ENCODE measurements around the gene CPPED1. TPM values are rescaled to one million over a fixed set of nuclear protein-coding genes. Genes with fewer than 3 reads are reported as not detected.

CPPED1 gene
- polyA plus RNA-seq, 5 donors, result 8.6 to 10.6 (median 10.2) TPM

DNA sequence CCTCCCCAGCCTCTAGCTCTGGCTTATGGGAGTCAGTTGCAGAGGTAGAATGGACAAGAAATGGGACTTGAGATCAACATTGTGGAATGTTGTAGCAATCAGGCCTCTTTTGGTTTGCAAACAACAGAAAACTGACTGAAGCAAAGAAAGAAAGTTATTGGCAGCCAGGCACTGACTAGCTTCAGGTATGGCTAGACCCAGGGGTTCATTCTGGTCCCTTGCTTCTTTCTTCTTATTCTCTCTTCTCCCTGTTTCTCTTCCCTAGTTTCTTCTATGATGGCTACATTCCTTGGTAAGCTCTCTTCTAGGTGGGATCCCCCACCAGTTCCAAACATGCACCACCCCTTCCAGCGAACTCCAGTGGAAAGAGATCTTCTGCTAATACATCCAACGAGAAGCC, 154.3 kb downstream of the CPPED1 start:
- DNase-seq, result no peak

- DNase-seq, result no peak
These were observed 157.0 kb downstream of the CPPED1 start for GRCh38 chr16:12646490-12647274.

GRCh38 chr16:12646098-12646489, 157.6 kb downstream of the CPPED1 start:
- no peak for DNase-seq

DNA sequence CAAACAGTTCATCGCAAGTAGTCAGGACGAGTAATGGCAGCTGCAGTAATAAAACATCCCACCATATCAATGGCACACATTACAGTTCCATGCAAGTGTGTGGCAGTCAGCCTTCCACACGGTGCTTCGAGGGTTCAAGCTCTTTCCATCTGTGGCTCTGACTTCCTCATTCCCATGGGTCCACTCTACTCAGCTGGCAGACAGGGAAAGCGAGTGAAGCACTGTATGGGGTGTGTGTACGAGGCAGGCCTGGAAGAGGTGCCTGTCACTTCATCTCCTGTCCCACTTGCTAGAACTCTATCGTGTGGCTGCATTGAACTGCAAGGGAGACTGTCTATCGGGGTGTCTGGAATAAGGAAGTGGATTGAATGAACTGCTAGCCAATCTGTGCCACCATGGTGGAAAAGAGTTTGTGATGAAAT, 160.6 kb downstream of the CPPED1 start:
- no peak for DNase-seq

DNA sequence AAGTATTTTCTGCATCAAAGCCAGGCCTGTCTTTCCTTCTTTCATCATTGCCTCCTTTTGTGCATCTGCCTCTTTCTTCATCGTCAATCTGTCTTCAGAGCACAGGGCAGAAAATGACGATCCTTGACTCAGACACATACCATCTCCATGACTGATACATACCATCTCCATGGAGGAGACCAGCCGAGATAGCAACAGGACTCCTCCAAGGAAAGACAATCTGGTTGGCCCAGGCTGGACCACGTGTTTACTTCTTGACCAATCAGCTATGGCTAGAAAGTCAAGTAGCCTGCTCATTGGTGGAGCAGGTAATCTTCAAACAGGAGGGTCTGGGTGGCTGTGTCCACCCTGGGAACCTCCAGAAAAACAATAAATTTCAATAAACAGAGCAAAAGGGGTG, 164.6 kb downstream of the CPPED1 start:
- no peak for DNase-seq

DNA sequence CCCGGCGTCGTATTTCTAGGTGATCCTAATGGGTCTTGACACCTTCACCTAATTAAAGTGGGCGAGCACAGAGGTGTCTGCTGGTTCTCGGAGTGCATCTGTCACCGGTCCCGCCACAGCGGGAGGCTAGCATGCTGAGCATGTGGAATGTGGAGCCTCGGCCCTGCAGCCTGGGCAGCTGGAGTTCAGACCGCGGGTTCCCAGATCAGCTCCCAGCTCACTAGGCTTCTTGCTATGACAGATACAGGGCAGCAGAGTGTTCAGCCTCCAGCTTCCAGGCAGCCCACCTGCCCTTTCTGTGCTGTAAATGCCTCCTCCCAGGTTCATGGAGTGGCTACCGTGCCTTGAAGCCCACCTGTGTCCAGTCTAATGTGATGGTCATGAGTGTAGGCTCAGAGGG, 166.7 kb downstream of the CPPED1 start:
- no peak for DNase-seq

DNA sequence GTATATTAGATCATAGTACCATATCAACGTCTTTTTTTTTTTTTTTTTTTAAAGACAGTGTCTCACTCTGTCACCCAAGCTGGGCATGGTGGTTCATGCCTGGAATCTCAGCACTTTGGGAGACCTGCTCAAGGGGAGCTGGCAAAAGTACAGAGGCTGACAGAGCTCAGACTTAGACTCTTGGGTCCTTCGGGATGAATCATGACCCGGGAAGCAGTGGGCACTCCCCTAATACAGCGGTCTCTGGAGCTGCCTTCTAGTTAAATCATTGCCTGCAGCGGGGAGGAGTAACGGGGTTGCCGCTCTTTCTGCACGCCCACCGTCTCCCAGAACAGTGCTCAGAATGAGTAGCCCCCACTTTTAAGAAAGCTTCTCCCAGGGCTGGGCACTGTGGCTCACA, 174.4 kb downstream of the CPPED1 start:
- no peak for DNase-seq

- no peak for DNase-seq
These were observed 175.2 kb downstream of the CPPED1 start for GRCh38 chr16:12628536-12628935.

DNA sequence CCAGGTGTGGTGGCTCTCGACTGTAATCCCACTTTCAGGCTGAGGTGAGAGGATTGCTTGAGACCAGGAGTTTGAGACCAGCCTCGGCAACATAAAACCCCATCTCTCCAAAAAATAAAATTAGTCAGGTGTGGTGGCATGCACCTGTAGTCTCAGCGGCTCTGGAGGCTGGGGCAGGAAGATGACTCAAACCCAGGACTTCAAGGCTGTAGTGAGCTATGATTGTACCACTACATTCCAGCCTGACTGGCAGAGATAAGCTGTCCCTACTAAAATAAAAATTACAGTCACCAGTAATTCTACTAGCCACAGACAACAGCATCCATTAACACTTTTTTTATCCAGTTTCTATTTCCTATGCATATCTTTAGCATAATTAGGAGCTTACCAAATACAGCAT, 176.3 kb downstream of the CPPED1 start:
- no peak for DNase-seq

DNA sequence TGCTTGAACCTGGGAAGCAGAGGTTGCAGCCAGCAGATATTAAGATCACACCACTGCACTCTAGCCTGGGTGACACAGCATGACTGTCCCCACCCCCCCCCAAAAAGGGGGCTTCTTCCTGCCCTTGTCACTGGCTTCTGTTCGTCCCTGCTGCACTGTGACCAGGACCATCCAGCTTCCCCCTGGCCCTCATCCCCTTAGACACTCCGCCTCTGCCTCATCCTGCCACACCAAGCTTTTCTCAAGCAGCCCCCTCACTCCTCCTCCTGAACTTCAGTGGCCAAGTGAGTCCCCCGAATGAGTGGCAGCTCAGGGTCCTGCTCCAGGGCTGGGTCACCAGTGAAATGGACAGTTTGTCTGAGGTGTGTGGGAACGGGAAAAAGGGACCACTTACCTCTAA, 177.3 kb downstream of the CPPED1 start:
- no peak for DNase-seq

DNA sequence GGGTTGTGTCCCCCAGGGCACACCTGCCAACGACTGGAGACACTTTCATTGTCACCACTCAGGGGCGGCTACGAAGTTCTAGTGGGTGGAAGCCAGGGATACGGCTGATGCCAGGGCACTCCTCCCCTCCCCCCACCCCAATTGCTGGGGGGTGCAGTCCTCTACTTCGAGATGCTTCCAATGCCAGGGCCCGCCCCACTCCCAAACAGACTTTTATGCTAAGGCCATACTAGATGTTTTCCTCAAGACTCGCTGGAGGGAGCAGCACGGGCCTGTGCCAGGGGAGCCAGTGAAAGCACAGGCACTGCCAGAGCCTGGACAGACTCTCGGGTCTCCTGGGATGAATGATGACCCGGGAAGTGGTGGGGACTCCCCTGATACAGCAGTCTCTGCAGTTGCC, 178.0 kb downstream of the CPPED1 start:
- no peak for DNase-seq

- DNase-seq, result no peak
These were observed 178.6 kb downstream of the CPPED1 start for GRCh38 chr16:12625068-12625467.

DNA sequence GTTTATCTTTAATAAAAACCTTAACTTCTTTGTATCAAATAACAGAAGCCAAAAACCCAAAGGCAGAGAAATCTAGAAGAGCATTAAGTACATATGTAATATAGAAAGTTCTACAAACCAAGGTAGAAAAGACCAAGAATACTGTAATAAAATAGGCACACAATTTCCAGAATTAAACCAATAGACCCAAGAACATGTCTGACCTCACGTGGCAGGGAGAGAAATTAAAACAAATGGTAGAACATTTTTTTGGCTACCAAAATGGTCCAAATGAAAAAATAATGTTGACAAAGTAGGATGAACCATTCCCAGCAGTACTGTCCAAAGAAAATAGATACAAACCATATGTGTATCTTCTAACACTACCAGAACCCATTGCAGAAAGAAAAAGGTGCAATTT, 183.5 kb downstream of the CPPED1 start:
- DNase-seq, result no peak

DNA sequence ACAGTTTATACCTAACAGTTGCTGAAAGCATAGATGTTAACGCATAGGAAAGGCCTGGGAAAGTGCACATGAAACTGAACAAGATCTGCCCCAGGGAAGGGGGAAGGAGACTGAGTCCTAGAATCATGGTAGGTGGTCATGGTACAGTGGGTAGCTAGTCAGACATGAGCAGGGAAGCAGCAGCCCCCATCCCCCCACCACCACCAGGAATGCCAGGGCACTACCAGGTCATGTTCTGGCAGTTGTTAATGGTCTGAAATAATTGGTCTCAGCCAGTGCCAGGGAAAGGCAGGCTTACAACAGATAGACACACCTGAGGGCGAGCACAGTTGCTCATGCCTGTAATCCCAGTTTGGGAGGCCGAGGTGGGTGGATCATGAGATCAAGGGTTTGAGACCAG, 185.2 kb downstream of the CPPED1 start:
- DNase-seq, result no peak

GRCh38 chr16:12617401-12617819, 186.3 kb downstream of the CPPED1 start:
- no peak for DNase-seq

GRCh38 chr16:12614662-12615278, 188.9 kb downstream of the CPPED1 start:
- no peak for DNase-seq

DNA sequence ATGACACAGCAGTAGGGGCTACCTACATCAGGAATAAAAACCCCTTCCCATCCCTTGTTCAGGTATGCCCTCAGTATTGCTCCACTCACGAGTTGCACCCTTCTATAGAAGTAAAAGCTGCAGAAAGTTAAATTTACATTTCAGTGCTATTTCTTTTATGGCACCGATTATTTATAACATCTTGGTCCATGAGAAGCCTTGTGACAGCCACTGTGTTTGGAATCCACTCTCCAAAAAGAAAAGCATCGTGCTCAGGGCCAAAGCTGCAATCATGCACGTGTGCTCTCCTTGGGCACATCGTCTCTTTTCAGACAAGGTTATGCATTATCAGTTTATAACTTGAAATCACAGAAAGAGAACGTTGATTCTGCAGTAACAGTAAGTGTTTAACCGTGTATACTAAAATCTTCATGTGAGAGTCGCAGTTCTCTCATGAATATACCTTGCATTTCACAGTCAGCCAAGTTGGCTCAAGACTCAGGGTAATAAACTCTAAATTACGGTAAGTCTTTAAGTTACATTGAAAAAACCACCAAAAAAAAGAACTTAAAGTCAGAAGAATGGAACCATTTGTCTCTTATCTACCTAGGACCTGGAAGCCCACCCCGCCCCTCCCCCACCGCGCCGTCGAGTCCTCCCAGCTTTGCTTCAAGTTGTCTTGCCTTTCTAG, 189.6 kb downstream of the CPPED1 start:
- DNase-seq, result no peak

- no peak for DNase-seq
These were observed 190.3 kb downstream of the CPPED1 start for GRCh38 chr16:12613131-12613991.

DNA sequence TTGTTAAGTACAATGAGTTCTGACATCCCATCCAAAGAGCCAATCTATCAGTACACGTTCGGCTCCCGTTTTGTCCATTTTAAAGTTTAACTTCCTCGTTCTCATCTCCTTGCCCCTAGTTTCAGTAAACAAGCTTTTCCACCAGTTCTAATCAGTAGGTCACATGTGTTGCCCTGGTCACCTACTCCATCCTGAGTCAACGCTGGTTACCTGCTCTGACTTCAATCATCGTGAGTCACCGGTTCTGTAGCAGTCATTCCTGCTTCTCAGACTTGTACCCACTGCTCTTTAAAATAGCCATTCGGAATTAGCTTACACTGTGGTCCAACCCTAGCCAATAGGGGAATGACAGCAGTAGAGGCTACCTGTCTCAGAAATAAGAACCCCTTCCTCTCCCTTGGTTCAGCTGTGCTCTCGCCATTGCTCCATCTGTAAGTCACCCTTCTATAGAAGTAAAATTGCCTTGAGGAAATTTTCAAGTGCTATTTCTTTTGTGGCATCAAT, 191.0 kb downstream of the CPPED1 start:
- DNase-seq, result no peak

- DNase-seq, result no peak
These were observed 191.6 kb downstream of the CPPED1 start for GRCh38 chr16:12611916-12612597.

GRCh38 chr16:12611006-12611477, 192.6 kb downstream of the CPPED1 start:
- no peak for DNase-seq
